B cell (primary cell): ENCODE measurements around the gene DRAXIN. TPM values are rescaled to one million over a fixed set of nuclear protein-coding genes. Genes with fewer than 3 reads are reported as not detected.

Experiments used
- ATAC-seq: fragments of 200-7000 bp; cut with Tn5 transposase; one replicate; pipeline ENCODE4 v1.10.0; 2021; ENCODE audit warnings: low read depth, mild to moderate bottlenecking, moderate number of reproducible peaks, moderate library complexity
- CTCF ChIA-PET: fragments of 350-600 bp; sonication (Branson Sonifier 250); formaldehyde crosslinking; loops from one replicate; lab custom pipeline; 2021; ENCODE audit warnings: antibody characterized with exemption, inconsistent platforms; lab: Charles Lee
- POLR2A ChIA-PET: fragments of 350-600 bp; sonication (Branson Sonifier 250); formaldehyde crosslinking; loops from one replicate; lab custom pipeline; 2021; ENCODE audit warnings: antibody characterized with exemption; lab: Charles Lee
- DNase-seq: peaks from one replicate; pipeline ENCODE4 v3.0.0; 2013
- H2AFZ ChIP-seq: 2 replicates; pipeline ENCODE4 v1.6.1; 2012; ENCODE audit warnings: mild to moderate bottlenecking, low read depth, low read length; ENCODE audit not compliant: insufficient read depth, poor library complexity, severe bottlenecking
- H3K27ac ChIP-seq, 2 donors: 1 replicate in 1 of 2; 2 replicates in 1 of 2; pipeline ENCODE4 v1.5.1; 2012 to 2013; ENCODE audit warnings: low read length in 2 of 2, mild to moderate bottlenecking in 2 of 2, moderate library complexity in 1 of 2
- H3K27me3 ChIP-seq, 4 experiments: fragments of 200-600 bp in 1 of 4; sonication (generic) in 1 of 4; replicated peaks in 1 of 4; 1 replicate in 2 of 4; 2 replicates in 2 of 4; pipeline versions ENCODE4 v1.6.1 to v1.7.0; 2013 to 2016; ENCODE audit warnings: low read length in 3 of 4, mild to moderate bottlenecking in 2 of 4, mixed read lengths in 1 of 4, moderate library complexity in 1 of 4; ENCODE audit not compliant: insufficient read depth in 4 of 4, control insufficient read depth in 3 of 4; ENCODE audit errors: control extremely low read depth in 1 of 4
- H3K36me3 ChIP-seq, 2 experiments: replicated peaks in 1 of 2; 1 replicate in 1 of 2; 2 replicates in 1 of 2; pipeline versions ENCODE4 v1.6.1 to v1.7.1; 2013; ENCODE audit warnings: low read length in 1 of 2; ENCODE audit not compliant: insufficient read depth in 2 of 2, control insufficient read depth in 1 of 2; ENCODE audit errors: control extremely low read depth in 1 of 2, extremely low read depth in 1 of 2
- H3K4me1 ChIP-seq, 2 donors: fragments of 200-600 bp in 1 of 2; sonication (generic) in 1 of 2; 1 replicate in 1 of 2; 2 replicates in 1 of 2; pipeline versions ENCODE4 v1.5.1 to v1.6.1; 2013 to 2017; ENCODE audit warnings: low read length in 2 of 2; ENCODE audit not compliant: control insufficient read depth in 2 of 2, insufficient read depth in 2 of 2
- H3K4me2 ChIP-seq: replicated peaks from 2 replicates; pipeline ENCODE3; 2012; ENCODE audit warnings: mild to moderate bottlenecking, low read depth, low read length; ENCODE audit not compliant: poor library complexity, severe bottlenecking
- H3K4me3 ChIP-seq, 5 experiments: fragments of 200-600 bp in 1 of 5; sonication (generic) in 1 of 5; 1 replicate in 3 of 5; 2 replicates in 2 of 5; pipeline versions ENCODE4 v1.5.1 to v1.7.0; 2011 to 2016; ENCODE audit warnings: low read length in 4 of 5, mild to moderate bottlenecking in 4 of 5, low read depth in 2 of 5, control low read depth in 1 of 5, moderate library complexity in 1 of 5; ENCODE audit not compliant: insufficient read depth in 1 of 5; ENCODE audit errors: control extremely low read depth in 1 of 5, extremely low read depth in 1 of 5
- H3K79me2 ChIP-seq: fragments of 200-600 bp; sonication (generic); one replicate; pipeline ENCODE4 v1.6.0; 2016; ENCODE audit warnings: low read length; ENCODE audit not compliant: control insufficient read depth, insufficient read depth
- H3K9ac ChIP-seq: fragments of 200-600 bp; sonication (generic); 2 replicates; pipeline ENCODE4 v1.6.1; 2017; ENCODE audit warnings: mild to moderate bottlenecking, low read length, moderate library complexity
- H3K9me3 ChIP-seq, 3 donors: one replicate each; pipeline versions ENCODE4 v1.6.1 to v1.7.1; 2013; ENCODE audit warnings: low read length in 2 of 3; ENCODE audit not compliant: control insufficient read depth in 2 of 3, insufficient read depth in 1 of 3; ENCODE audit errors: control extremely low read depth in 1 of 3
- H4K20me1 ChIP-seq: 2 replicates; pipeline ENCODE4 v1.6.0; 2012; ENCODE audit warnings: mild to moderate bottlenecking, low read length; ENCODE audit not compliant: insufficient read depth, control insufficient read depth, poor library complexity, severe bottlenecking
- H3K27ac Mint-ChIP-seq: one replicate; pipeline ENCODE4 v1.8.0; 2021; ENCODE audit warnings: mixed read lengths
- H3K27me3 Mint-ChIP-seq: one replicate; pipeline ENCODE4 v1.8.0; 2021; ENCODE audit warnings: mixed read lengths
- H3K4me1 Mint-ChIP-seq: one replicate; pipeline ENCODE4 v1.8.0; 2021; ENCODE audit warnings: mixed read lengths
- H3K4me3 Mint-ChIP-seq: one replicate; pipeline ENCODE4 v1.8.0; 2021; ENCODE audit warnings: mixed read lengths
- H3K9me3 Mint-ChIP-seq: one replicate; pipeline ENCODE4 v1.8.0; 2022; ENCODE audit warnings: mixed read lengths; ENCODE audit not compliant: insufficient read depth
- EZH2 ChIP-seq: IDR thresholded peaks from 2 replicates; pipeline ENCODE4 v1.6.1; 2012; ENCODE audit warnings: borderline replicate concordance, low read depth, mild to moderate bottlenecking, moderate library complexity, low read length; ENCODE audit not compliant: insufficient read depth, poor library complexity, severe bottlenecking
- WGBS: methylation state at CpG from one replicate; pipeline ENCODE4 v1.1.5; 2013; ENCODE audit warnings: missing lambda C conversion rate; ENCODE audit not compliant: insufficient coverage; 5-methylcytosine and 5-hydroxymethylcytosine counted together
- intact Hi-C: fragments of 100-400 bp; cut with micrococcal nuclease; formaldehyde crosslinking; loops from one replicate; pipeline ENCODE4 v1.10.0; 2022
- polyA plus RNA-seq: library from polyadenylated mRNA; depleted of rRNA; stranded (reverse); fragments of >200 nt; gene quantifications from 2 replicates; pipeline ENCODE4 v1.2.3, GENCODE V29; 2012
- total RNA-seq, 2 donors: library from RNA; stranded (reverse); fragments of 120-200 nt in 1 of 2; gene quantifications; 1 replicate in 1 of 2; 2 replicates in 1 of 2; pipeline versions ENCODE4 v1.2.3 to v1.2.4, GENCODE V29; 2013 to 2022
- TF ChIP-seq, protein P1 (sequence below): fragments of 200-600 bp; IDR thresholded peaks from one replicate; pipeline ENCODE4 v1.8.0; 2022; ENCODE audit warnings: antibody characterized with exemption, mild to moderate bottlenecking

DRAXIN gene
- total and polyA plus RNA-seq, 2 donors (not counting 1 experiment from before 2014, with no cell fraction given), result 0.21 to 0.30 TPM

GRCh38 chr1:11771481-11772043 is 80.1 kb downstream of the DRAXIN start:
- Mint-ChIP-seq H3K27me3 (peaks cover 6% of the 10 kb centered on the region), H3K9me3 (no peaks in the 10 kb centered on the region), H3K4me3 (no peak overlapping the region), H3K27ac (no peak overlapping the region), H3K4me1 (peaks cover 3% of the 10 kb centered on the region)
- H3K4me3 ChIP-seq, result no peak overlapping the region
- H3K4me1 ChIP-seq, result no peaks in the 10 kb centered on the region
- DNase-seq (no peak), ATAC-seq (no peak)
- CTCF ChIA-PET, result no interaction called here
- H3K27me3 ChIP-seq, result no peaks in the 10 kb centered on the region
- H3K9ac ChIP-seq, result no peak overlapping the region
- no peak overlapping the region for H3K27ac ChIP-seq
- POLR2A ChIA-PET, result no interaction called here
- no peaks in the 10 kb centered on the region for H3K9me3 ChIP-seq
- no peak overlapping the region for H2AFZ ChIP-seq
- 72% methylated on average over 9 of the region's 11 CpGs for WGBS
- no peak overlapping the region for H3K4me2 ChIP-seq
- intact Hi-C loops, result no loop called here
- no peaks in the 10 kb centered on the region for H3K36me3 ChIP-seq
- H4K20me1 ChIP-seq, result no peaks in the 10 kb centered on the region
- no peaks in the 10 kb centered on the region for H3K79me2 ChIP-seq
- no peak for TF ChIP-seq EZH2
- TF ChIP-seq, protein P1, sequence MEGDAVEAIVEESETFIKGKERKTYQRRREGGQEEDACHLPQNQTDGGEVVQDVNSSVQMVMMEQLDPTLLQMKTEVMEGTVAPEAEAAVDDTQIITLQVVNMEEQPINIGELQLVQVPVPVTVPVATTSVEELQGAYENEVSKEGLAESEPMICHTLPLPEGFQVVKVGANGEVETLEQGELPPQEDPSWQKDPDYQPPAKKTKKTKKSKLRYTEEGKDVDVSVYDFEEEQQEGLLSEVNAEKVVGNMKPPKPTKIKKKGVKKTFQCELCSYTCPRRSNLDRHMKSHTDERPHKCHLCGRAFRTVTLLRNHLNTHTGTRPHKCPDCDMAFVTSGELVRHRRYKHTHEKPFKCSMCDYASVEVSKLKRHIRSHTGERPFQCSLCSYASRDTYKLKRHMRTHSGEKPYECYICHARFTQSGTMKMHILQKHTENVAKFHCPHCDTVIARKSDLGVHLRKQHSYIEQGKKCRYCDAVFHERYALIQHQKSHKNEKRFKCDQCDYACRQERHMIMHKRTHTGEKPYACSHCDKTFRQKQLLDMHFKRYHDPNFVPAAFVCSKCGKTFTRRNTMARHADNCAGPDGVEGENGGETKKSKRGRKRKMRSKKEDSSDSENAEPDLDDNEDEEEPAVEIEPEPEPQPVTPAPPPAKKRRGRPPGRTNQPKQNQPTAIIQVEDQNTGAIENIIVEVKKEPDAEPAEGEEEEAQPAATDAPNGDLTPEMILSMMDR, result no peak

- peaks cover 6% of the 10 kb centered on the region for H3K27me3 Mint-ChIP-seq
- ChIA-PET CTCF (no interaction called here), POLR2A (no interaction called here)
- no peaks in the 10 kb centered on the region for H3K36me3 ChIP-seq
- no peaks in the 10 kb centered on the region for H3K9me3 Mint-ChIP-seq
- H3K4me3 ChIP-seq, result no peak overlapping the region
- H3K4me3 Mint-ChIP-seq, result no peak overlapping the region
- DNase-seq (no peak), ATAC-seq (no peak)
- TF ChIP-seq, protein P1, result no peak
- no peak for TF ChIP-seq EZH2
- no peak overlapping the region for H2AFZ ChIP-seq
- no peak overlapping the region for H3K27ac Mint-ChIP-seq
- no peaks in the 10 kb centered on the region for H3K27me3 ChIP-seq
- no peak overlapping the region for H3K4me2 ChIP-seq
- H3K9ac ChIP-seq, result no peak overlapping the region
- H3K4me1 Mint-ChIP-seq, result peaks cover 3% of the 10 kb centered on the region
- no peaks in the 10 kb centered on the region for H3K79me2 ChIP-seq
- no peak overlapping the region for H3K27ac ChIP-seq
- H3K9me3 ChIP-seq, result no peaks in the 10 kb centered on the region
- intact Hi-C loops, result no loop called here
- H3K4me1 ChIP-seq, result no peaks in the 10 kb centered on the region
- no peaks in the 10 kb centered on the region for H4K20me1 ChIP-seq
- 71% methylated on average over 2 of the region's 5 CpGs for WGBS
These were observed 80.9 kb downstream of the DRAXIN start for GRCh38 chr1:11772458-11772857.
